ENCODE results near the gene XRCC4. TPM values are rescaled to one million over a fixed set of nuclear protein-coding genes. Genes with fewer than 3 reads are reported as not detected.

XRCC4 gene
- total RNA-seq, 2 experiments from 2014 or later, result 12.8 to 12.9 TPM

DNA sequence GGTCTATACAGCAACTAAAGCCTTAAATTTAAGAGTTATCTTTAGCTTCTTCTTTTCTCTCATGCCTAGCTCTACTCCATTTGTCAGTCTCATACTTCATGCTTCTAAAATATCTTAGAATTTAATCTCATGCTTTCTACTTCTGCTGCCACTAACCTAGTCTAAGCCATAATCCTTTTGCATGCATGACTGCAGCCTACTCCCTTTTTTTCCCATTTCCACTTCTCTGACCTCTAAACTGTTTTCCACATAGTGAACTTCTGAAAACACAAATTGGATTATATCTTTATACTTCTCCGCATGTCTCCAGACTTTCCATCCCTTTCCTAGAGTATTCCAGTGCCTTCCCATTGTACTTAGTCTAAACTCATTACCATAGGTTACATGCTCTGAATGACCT lies 193.0 kb downstream of the XRCC4 start:
- ChIA-PET POLR2A (no interaction called here), CTCF (no interaction called here)
- no peaks in the 10 kb centered on the region for H3K4me1 Mint-ChIP-seq (ENCODE audit: low read depth)
- peaks cover 1% of the 10 kb centered on the region for H3K36me3 Mint-ChIP-seq (ENCODE audit: low read depth)
- H3K27ac Mint-ChIP-seq, result no peak overlapping the region
- H3K4me3 Mint-ChIP-seq, result no peak overlapping the region
- no peak for DNase-seq
- intact Hi-C loops (cut with micrococcal nuclease), result no loop called here
- no peak for TF ChIP-seq CTCF (IDR thresholded peaks at IDR 0.05)
- peaks cover 6% of the 10 kb centered on the region for H3K9me3 Mint-ChIP-seq
- no peaks in the 10 kb centered on the region for H3K27me3 Mint-ChIP-seq
- ATAC-seq, result no peak

DNA sequence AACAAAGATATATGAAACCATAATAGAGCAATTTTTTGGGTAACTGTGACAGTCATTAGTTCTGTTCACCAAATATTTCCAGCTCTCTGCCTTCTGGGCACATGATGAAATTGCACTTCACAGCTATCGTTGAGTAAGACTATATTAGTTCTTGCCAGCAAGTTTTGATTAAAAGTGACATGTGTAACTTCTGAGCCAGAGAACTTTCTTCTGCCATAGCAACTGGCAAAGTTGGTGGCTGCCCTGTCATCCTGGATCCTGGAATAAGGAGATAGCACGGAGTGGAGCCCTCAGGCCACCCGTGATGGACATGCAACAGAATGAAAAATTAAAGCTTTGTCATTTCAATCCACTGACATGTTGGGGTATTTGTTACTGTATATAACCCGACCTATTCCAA lies 199.8 kb downstream of the XRCC4 start:
- intact Hi-C loops (cut with micrococcal nuclease), result no loop called here
- Mint-ChIP-seq H3K4me1 (ENCODE audit: low read depth) (no peaks in the 10 kb centered on the region), H3K9me3 (peaks cover 6% of the 10 kb centered on the region), H3K27me3 (no peaks in the 10 kb centered on the region), H3K36me3 (ENCODE audit: low read depth) (peaks cover 3% of the 10 kb centered on the region), H3K27ac (no peak overlapping the region), H3K4me3 (no peak overlapping the region)
- ATAC-seq (no peak), DNase-seq (no peak)
- no peak for TF ChIP-seq CTCF (IDR thresholded peaks at IDR 0.05)
- CTCF ChIA-PET, result no interaction called here
- POLR2A ChIA-PET, result no interaction called here

- CTCF ChIA-PET, result no interaction called here
- ATAC-seq (no peak), DNase-seq (no peak)
- H3K27ac Mint-ChIP-seq, result no peak overlapping the region
- intact Hi-C loops (cut with micrococcal nuclease), result no loop called here
- H3K36me3 Mint-ChIP-seq (ENCODE audit: low read depth), result peaks cover 2% of the 10 kb centered on the region
- H3K27me3 Mint-ChIP-seq, result no peaks in the 10 kb centered on the region
- POLR2A ChIA-PET, result no interaction called here
- H3K9me3 Mint-ChIP-seq, result peaks cover 4% of the 10 kb centered on the region
- no peak for TF ChIP-seq CTCF (IDR thresholded peaks at IDR 0.05)
- no peak overlapping the region for H3K4me3 Mint-ChIP-seq
- no peaks in the 10 kb centered on the region for H3K4me1 Mint-ChIP-seq (ENCODE audit: low read depth)
These were observed 200.6 kb downstream of the XRCC4 start for GRCh38 chr5:83277953-83278352.

DNA sequence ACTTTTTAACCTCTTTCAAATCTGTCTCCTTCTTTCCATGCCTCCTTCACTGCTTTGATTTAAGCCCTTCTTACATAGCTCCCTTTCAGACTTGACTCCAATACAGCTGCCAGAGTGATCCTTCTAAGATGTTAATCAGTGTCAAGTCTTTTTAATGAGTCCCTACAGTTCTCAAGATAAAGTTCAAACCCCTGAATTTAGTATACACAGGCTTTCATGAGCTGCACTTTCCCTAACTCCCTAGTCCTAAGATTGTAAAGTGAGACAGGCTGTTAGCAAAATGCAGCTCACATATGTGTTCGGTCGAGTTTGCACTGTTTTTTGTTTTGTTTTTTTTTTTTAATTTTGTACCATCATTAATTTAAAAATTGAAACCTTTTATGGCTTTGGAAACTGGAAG lies 203.8 kb downstream of the XRCC4 start:
- no peak for ATAC-seq
- CTCF ChIA-PET, result no interaction called here
- no peak for TF ChIP-seq CTCF (IDR thresholded peaks at IDR 0.05)
- H3K27me3 Mint-ChIP-seq, result no peaks in the 10 kb centered on the region
- no peak for DNase-seq
- H3K4me3 Mint-ChIP-seq, result no peak overlapping the region
- peaks cover 2% of the 10 kb centered on the region for H3K36me3 Mint-ChIP-seq (ENCODE audit: low read depth)
- H3K27ac Mint-ChIP-seq, result no peak overlapping the region
- no peaks in the 10 kb centered on the region for H3K4me1 Mint-ChIP-seq (ENCODE audit: low read depth)
- POLR2A ChIA-PET, result interaction anchor here (0.6 kb wide), 1 partner anchor 249 kb away, joined by 3 read pairs; no protein-coding TSS in a partner anchor
- intact Hi-C loops (cut with micrococcal nuclease), result no loop called here
- no peaks in the 10 kb centered on the region for H3K9me3 Mint-ChIP-seq

GRCh38 chr5:83281658-83282057 lies 204.3 kb downstream of the XRCC4 start:
- no peaks in the 10 kb centered on the region for H3K9me3 Mint-ChIP-seq
- no peak for ATAC-seq
- no peaks in the 10 kb centered on the region for H3K27me3 Mint-ChIP-seq
- POLR2A ChIA-PET, result no interaction called here
- no peak for TF ChIP-seq CTCF (IDR thresholded peaks at IDR 0.05)
- no peak for DNase-seq
- no peaks in the 10 kb centered on the region for H3K4me1 Mint-ChIP-seq (ENCODE audit: low read depth)
- no peak overlapping the region for H3K4me3 Mint-ChIP-seq
- intact Hi-C loops (cut with micrococcal nuclease), result no loop called here
- CTCF ChIA-PET, result no interaction called here
- H3K27ac Mint-ChIP-seq, result no peak overlapping the region
- H3K36me3 Mint-ChIP-seq (ENCODE audit: low read depth), result peaks cover 2% of the 10 kb centered on the region
